ENCODE data around the gene RBM10.

GRCh38 chrX:47198026-47198686 is 53.1 kb downstream of the RBM10 start:
- no peak; the same call in 1 of the 2 replicates for TF ChIP-seq POLR2AphosphoS5 (IDR thresholded peaks at IDR 0.05; ENCODE audit: low read depth, low read length)
- TF ChIP-seq TAF1 (IDR thresholded peaks at IDR 0.05; ENCODE audit: borderline replicate concordance, insufficient read depth, low read length), result no peak
- TF ChIP-seq, protein P1, sequence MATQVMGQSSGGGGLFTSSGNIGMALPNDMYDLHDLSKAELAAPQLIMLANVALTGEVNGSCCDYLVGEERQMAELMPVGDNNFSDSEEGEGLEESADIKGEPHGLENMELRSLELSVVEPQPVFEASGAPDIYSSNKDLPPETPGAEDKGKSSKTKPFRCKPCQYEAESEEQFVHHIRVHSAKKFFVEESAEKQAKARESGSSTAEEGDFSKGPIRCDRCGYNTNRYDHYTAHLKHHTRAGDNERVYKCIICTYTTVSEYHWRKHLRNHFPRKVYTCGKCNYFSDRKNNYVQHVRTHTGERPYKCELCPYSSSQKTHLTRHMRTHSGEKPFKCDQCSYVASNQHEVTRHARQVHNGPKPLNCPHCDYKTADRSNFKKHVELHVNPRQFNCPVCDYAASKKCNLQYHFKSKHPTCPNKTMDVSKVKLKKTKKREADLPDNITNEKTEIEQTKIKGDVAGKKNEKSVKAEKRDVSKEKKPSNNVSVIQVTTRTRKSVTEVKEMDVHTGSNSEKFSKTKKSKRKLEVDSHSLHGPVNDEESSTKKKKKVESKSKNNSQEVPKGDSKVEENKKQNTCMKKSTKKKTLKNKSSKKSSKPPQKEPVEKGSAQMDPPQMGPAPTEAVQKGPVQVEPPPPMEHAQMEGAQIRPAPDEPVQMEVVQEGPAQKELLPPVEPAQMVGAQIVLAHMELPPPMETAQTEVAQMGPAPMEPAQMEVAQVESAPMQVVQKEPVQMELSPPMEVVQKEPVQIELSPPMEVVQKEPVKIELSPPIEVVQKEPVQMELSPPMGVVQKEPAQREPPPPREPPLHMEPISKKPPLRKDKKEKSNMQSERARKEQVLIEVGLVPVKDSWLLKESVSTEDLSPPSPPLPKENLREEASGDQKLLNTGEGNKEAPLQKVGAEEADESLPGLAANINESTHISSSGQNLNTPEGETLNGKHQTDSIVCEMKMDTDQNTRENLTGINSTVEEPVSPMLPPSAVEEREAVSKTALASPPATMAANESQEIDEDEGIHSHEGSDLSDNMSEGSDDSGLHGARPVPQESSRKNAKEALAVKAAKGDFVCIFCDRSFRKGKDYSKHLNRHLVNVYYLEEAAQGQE (IDR thresholded peaks at IDR 0.05; ENCODE audit: insufficient read depth in 1 of 2, low read depth in 2 of 2, low read length in 2 of 2), result no peak

Measured in PFSK-1 (cell line).